Esophagus squamous epithelium (tissue), 5 donors: ENCODE results near the gene DCP1B. TPM values are rescaled to one million over a fixed set of nuclear protein-coding genes. Genes with fewer than 3 reads are reported as not detected.
A peak's percentile ranks its signal among the peaks of the same experiment; 100 is the strongest.

ENCODE experiments used
- DNase-seq: peaks from one replicate; lab custom pipeline; 2025; lab: John Stamatoyannopoulos, UW
- H3K27ac ChIP-seq, 4 donors: fragments of 200-600 bp; sonication (generic); one replicate each; pipeline ENCODE4 v1.5.1; 2016 to 2019; ENCODE audit warnings: mild to moderate bottlenecking in 1 of 4
- H3K27me3 ChIP-seq, 4 donors: fragments of 200-600 bp; sonication (generic); 1 replicate in 3 of 4; 2 replicates in 1 of 4; pipeline versions ENCODE4 v1.5.1 to v1.6.0; 2017 to 2021; ENCODE audit warnings: antibody characterized with exemption in 1 of 4
- H3K36me3 ChIP-seq, 3 donors: fragments of 200-600 bp; sonication (generic); one replicate each; pipeline ENCODE4 v1.5.1; 2016 to 2019
- H3K4me1 ChIP-seq, 3 donors: fragments of 200-600 bp; sonication (generic); one replicate each; pipeline ENCODE4 v1.5.1; 2017 to 2019
- H3K4me3 ChIP-seq, 4 donors: fragments of 200-600 bp; sonication (generic); 1 replicate in 3 of 4; 2 replicates in 1 of 4; pipeline ENCODE4 v1.5.1; 2016 to 2019; ENCODE audit warnings: mild to moderate bottlenecking in 2 of 4, moderate library complexity in 1 of 4
- H3K9me3 ChIP-seq, 3 donors: fragments of 200-600 bp; sonication (generic); one replicate each; pipeline ENCODE4 v1.5.1; 2016 to 2019
- CTCF ChIP-seq, 6 experiments: fragments of 450-650 bp in 4 of 6; fragments of 200-600 bp in 2 of 6; sonication (generic) in 2 of 6; IDR thresholded peaks; one replicate each; pipeline ENCODE4 v1.5.1; 2016 to 2019; ENCODE audit warnings: antibody characterized with exemption in 6 of 6, mild to moderate bottlenecking in 4 of 6, moderate library complexity in 4 of 6
- POLR2A ChIP-seq, 4 donors: fragments of 450-650 bp; IDR thresholded peaks; one replicate each; pipeline ENCODE4 v1.6.1; 2017; ENCODE audit warnings: antibody characterized with exemption in 4 of 4, mild to moderate bottlenecking in 4 of 4, moderate library complexity in 3 of 4
- WGBS, 2 donors: methylation state at CpG; one replicate each; pipeline ENCODE4 v1.1.5; 2018; 5-methylcytosine and 5-hydroxymethylcytosine counted together
- intact Hi-C: fragments of 100-400 bp; cut with DNase I; formaldehyde crosslinking; loops from one replicate; pipeline ENCODE4 v1.15.0; 2022
- total RNA-seq, 4 donors: library from RNA; depleted of rRNA; stranded (reverse); fragments of >200 nt; gene quantifications; one replicate each; pipeline ENCODE4 v1.1.0, GENCODE V29; 2016
- donor health status: DM: yes; HTN: yes; CAD: no.

Gene DCP1B
- total RNA-seq, 4 donors from 2014 or later = 4.0 to 15.5 (median 10.8) TPM

GRCh38 chr12:1972260-1972659, 32.0 kb downstream of the DCP1B start:
- Histone ChIP-seq H3K27ac (peak overlapping the region; percentile 7 to 83 (median 81)), H3K9me3 (no peaks in the 10 kb centered on the region), H3K36me3 (peaks cover 0 to 9% (median 0%) of the 10 kb centered on the region in 3 donors), H3K27me3 (no peaks in the 10 kb centered on the region), H3K4me3 (no peak overlapping the region), H3K4me1 (peaks cover 0 to 28% (median 6%) of the 10 kb centered on the region in 3 donors)
- TF ChIP-seq CTCF (IDR thresholded peaks at IDR 0.05) = no peak
- no peak for TF ChIP-seq POLR2A (IDR thresholded peaks at IDR 0.05)
- intact Hi-C loops = no loop called here
- 68 to 81% methylated on average over 1 of the region's 1 CpG for WGBS, 2 donors
- DNase-seq = no peak

- H3K27ac ChIP-seq = peak overlapping the region in 2 of 4 donors; percentile 81 to 83
- no peak for DNase-seq
- WGBS, 2 donors = 72 to 83% methylated on average over 3 of the region's 3 CpGs
- TF ChIP-seq POLR2A (IDR thresholded peaks at IDR 0.05) (no peak), CTCF (IDR thresholded peaks at IDR 0.05) (no peak)
- H3K4me3 ChIP-seq = no peak overlapping the region
- H3K9me3 ChIP-seq = no peaks in the 10 kb centered on the region
- peaks cover 0 to 26% (median 0%) of the 10 kb centered on the region in 3 donors for H3K36me3 ChIP-seq
- peaks cover 0 to 26% (median 6%) of the 10 kb centered on the region in 3 donors for H3K4me1 ChIP-seq
- intact Hi-C loops = no loop called here
- no peaks in the 10 kb centered on the region for H3K27me3 ChIP-seq
These were observed 33.8 kb downstream of the DCP1B start for GRCh38 chr12:1970331-1970900.

- H3K27ac ChIP-seq = peak overlapping the region in 3 of 4 donors; percentile 42 to 52 (median 51)
- intact Hi-C loops = no loop called here
- 64 to 82% methylated on average over 4 of the region's 4 CpGs for WGBS, 2 donors
These were observed 37.6 kb downstream of the DCP1B start for GRCh38 chr12:1966561-1967226.

GRCh38 chr12:1965916-1966315, 38.3 kb downstream of the DCP1B start:
- Histone ChIP-seq H3K9me3 (no peaks in the 10 kb centered on the region), H3K4me1 (no peaks in the 10 kb centered on the region), H3K27me3 (no peaks in the 10 kb centered on the region), H3K36me3 (peaks cover 0 to 46% (median 0%) of the 10 kb centered on the region in 3 donors), H3K4me3 (no peak overlapping the region), H3K27ac (peak overlapping the region in 2 of 4 donors; percentile 51 to 52)
- TF ChIP-seq POLR2A (IDR thresholded peaks at IDR 0.05) (no peak), CTCF (IDR thresholded peaks at IDR 0.05) (no peak)
- WGBS, 2 donors = 66 to 96% methylated on average over 2 of the region's 2 CpGs
- intact Hi-C loops = no loop called here
- DNase-seq = no peak

More at GRCh38 chr12:1966561-1967226, 37.6 kb downstream of the DCP1B start:
- Histone ChIP-seq H3K27me3 (no peaks in the 10 kb centered on the region), H3K9me3 (no peaks in the 10 kb centered on the region), H3K36me3 (peaks cover 0 to 41% (median 0%) of the 10 kb centered on the region in 3 donors), H3K4me3 (no peak overlapping the region), H3K4me1 (no peaks in the 10 kb centered on the region)
- no peak for DNase-seq
- TF ChIP-seq CTCF (IDR thresholded peaks at IDR 0.05) (no peak), POLR2A (IDR thresholded peaks at IDR 0.05) (no peak)
